Measurements from ENCODE around the gene RAB27B.

Gene RAB27B

DNA sequence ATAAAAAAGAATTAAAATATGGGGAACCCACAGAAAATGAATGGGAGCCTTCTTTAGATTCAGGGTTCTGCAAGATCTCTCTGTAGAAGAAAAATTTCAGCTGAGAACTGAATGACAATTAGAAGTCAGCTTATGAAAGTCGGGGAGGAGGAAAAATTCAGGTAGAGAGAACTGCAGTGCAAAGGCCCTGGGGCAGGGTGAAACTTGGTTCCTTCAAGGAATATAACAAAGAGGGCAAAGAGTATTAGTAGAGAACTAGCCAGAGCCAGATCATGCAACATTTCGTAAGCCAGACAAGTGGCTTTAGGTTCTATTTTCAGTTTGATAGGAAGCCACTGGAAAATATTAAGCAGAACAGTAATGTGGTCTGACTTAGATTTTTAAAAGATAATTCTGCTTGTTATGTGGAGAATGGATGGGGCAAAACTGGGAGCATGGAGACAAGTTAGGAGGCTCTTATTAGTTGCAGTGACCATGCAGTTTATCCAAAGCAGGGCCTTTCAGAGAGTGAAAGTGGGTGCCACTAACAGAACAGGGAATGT is 27.9 kb downstream of the RAB27B start:
- TF ChIP-seq CTCF (IDR thresholded peaks at IDR 0.05; ENCODE audit: extremely low read depth, insufficient read depth, missing control alignments), result no peak
- in situ Hi-C loops (cut with MboI; ENCODE audit: low pct_unique_long_range_greater_than_20kb, low sequenced_read_pairs, unreplicated experiment), result no loop called here
- no peak for DNase-seq (ENCODE audit: low spot score)

DNA sequence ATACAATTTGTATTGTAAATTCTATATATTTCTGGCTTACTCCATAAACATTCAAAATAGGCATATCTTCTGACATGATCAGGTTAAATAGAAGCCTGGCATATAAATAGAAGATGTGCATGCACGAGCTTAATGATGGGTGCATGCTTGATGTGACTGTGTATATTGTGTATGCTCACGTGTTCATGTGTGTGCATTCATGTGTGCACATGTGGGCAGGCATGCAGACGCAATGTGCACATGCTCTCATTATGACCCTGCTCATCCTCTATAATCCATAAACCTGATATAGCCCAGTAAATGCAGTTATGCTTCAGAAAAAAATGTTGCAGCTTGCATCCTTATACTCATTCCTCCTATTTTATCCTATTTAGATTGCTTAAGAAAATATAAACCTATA is 29.2 kb downstream of the RAB27B start:
- DNase-seq (ENCODE audit: low spot score), result no peak
- in situ Hi-C loops (cut with MboI; ENCODE audit: low pct_unique_long_range_greater_than_20kb, low sequenced_read_pairs, unreplicated experiment), result no loop called here
- TF ChIP-seq CTCF (IDR thresholded peaks at IDR 0.05; ENCODE audit: extremely low read depth, insufficient read depth, missing control alignments), result no peak

GRCh38 chr18:54859667-54860421 is 31.6 kb downstream of the RAB27B start:
- TF ChIP-seq CTCF (IDR thresholded peaks at IDR 0.05; ENCODE audit: extremely low read depth, insufficient read depth, missing control alignments), result no peak
- DNase-seq (ENCODE audit: low spot score), result no peak
- in situ Hi-C loops (cut with MboI; ENCODE audit: low pct_unique_long_range_greater_than_20kb, low sequenced_read_pairs, unreplicated experiment), result no loop called here

GRCh38 chr18:54860941-54861340 is 32.7 kb downstream of the RAB27B start:
- TF ChIP-seq CTCF (IDR thresholded peaks at IDR 0.05; ENCODE audit: extremely low read depth, insufficient read depth, missing control alignments), result no peak
- no peak for DNase-seq (ENCODE audit: low spot score)
- in situ Hi-C loops (cut with MboI; ENCODE audit: low pct_unique_long_range_greater_than_20kb, low sequenced_read_pairs, unreplicated experiment), result no loop called here

- no peak for DNase-seq (ENCODE audit: low spot score)
- in situ Hi-C loops (cut with MboI; ENCODE audit: low pct_unique_long_range_greater_than_20kb, low sequenced_read_pairs, unreplicated experiment), result no loop called here
- no peak for TF ChIP-seq CTCF (IDR thresholded peaks at IDR 0.05; ENCODE audit: extremely low read depth, insufficient read depth, missing control alignments)
These were observed 38.9 kb downstream of the RAB27B start for GRCh38 chr18:54867131-54867530.

GRCh38 chr18:54871231-54871630 is 43.0 kb downstream of the RAB27B start:
- TF ChIP-seq CTCF (IDR thresholded peaks at IDR 0.05; ENCODE audit: extremely low read depth, insufficient read depth, missing control alignments), result no peak
- DNase-seq (ENCODE audit: low spot score), result no peak
- in situ Hi-C loops (cut with MboI; ENCODE audit: low pct_unique_long_range_greater_than_20kb, low sequenced_read_pairs, unreplicated experiment), result no loop called here
